HG02623 (cell line): ENCODE measurements around the gene TAF8.
"Not testable (repeated sequence)": the region's sequence is repeated elsewhere in the genome, so short reads cannot be mapped to it uniquely, and the experiment has no call there.

Source experiments
- ATAC-seq: cut with Tn5 transposase; IDR thresholded peaks from one replicate; pipeline ENCODE4 v1.9.1; 2021; ENCODE audit warnings: moderate library complexity; ENCODE audit not compliant: unreplicated experiment

TAF8 gene, protein sequence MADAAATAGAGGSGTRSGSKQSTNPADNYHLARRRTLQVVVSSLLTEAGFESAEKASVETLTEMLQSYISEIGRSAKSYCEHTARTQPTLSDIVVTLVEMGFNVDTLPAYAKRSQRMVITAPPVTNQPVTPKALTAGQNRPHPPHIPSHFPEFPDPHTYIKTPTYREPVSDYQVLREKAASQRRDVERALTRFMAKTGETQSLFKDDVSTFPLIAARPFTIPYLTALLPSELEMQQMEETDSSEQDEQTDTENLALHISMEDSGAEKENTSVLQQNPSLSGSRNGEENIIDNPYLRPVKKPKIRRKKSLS

GRCh38 chr6:42050297-42051267 lies at the start of gene TAF8:
Gene TAF8, plus strand, starts transcription at chr6:42050524. Its CDS starts 18 bp downstream, at chr6:42050542.
- ATAC-seq: peak; percentile 67

- no peak for ATAC-seq
These were observed 48.8 kb upstream of the TAF8 start for GRCh38 chr6:42001506-42001905.

- not testable (repeated sequence) for ATAC-seq
These were observed 46.7 kb upstream of the TAF8 start for GRCh38 chr6:42003658-42004057.

- ATAC-seq: no peak
These were observed 42.8 kb upstream of the TAF8 start for GRCh38 chr6:42007286-42008137.

GRCh38 chr6:42008138-42008528 lies 42.2 kb upstream of the TAF8 start:
- ATAC-seq: not testable (repeated sequence)

- ATAC-seq: no peak
These were observed 40.5 kb upstream of the TAF8 start for GRCh38 chr6:42009844-42010184.

GRCh38 chr6:42010185-42010891 lies 40.0 kb upstream of the TAF8 start:
- no peak for ATAC-seq

DNA sequence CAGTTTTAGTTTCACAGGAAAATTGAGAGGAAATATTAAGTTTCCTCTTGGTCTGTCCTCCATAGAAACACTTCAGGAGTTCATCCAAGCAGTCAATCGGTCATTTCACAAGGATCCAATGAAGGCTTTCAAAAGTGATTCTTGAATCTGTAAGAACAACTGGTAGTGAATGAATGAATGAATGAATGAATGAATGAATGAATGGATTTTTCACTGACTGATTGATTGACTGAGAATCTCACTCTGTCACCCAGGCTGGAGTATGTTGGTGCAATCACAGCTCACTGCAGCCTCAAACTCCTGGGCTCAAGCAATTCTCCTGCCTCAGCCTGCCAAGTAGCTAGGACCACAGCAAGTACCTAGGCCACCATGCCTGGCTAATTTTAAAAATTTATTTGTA lies 39.4 kb upstream of the TAF8 start:
- ATAC-seq: no peak

DNA sequence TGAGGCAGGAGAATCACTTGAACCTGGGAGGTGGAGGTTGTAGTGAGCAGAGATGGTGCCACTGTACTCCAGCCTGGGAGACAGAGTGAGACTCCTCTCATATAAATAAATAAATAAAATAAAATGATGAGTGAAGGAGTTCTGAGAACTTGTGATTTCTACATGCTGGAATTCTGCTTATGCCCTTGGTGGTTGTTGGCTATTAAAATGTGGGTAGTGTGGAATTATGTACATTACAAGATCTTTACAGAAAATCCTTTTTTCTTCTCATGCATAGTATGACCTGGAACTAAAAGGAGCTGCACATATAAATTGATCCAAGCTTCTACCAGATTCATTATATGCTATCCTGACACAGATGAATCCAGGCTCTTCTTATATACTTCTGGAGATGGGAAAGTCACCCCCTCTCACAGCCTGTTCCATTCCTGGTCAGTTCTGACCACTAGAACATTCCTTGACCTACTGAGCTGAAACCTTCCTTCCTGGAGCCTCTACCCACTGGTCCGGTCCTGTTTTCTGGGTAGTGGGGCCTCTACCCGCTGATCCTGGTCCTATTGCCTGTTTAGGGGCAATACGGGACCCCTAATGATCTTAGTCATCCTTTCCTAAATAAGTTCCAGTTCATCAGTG lies 37.7 kb upstream of the TAF8 start:
- no peak for ATAC-seq

DNA sequence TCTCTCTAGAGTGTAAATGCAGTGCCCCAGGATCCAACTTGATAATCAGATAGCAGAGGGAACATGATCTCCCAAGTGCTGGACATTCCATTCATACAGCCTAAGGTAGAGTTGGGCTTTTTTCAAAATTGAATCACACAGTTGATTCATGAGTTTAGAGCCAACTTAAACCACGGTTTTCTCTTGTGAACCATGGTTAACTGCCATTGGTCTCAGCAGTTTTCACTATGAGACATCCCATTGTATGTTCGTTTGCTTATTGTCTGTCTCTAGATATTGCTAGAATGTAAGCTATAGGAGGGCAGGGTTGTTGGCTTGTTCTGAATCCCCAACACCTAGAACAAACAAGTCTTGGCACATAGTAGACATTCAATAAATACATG lies 37.2 kb upstream of the TAF8 start:
- no peak for ATAC-seq

DNA sequence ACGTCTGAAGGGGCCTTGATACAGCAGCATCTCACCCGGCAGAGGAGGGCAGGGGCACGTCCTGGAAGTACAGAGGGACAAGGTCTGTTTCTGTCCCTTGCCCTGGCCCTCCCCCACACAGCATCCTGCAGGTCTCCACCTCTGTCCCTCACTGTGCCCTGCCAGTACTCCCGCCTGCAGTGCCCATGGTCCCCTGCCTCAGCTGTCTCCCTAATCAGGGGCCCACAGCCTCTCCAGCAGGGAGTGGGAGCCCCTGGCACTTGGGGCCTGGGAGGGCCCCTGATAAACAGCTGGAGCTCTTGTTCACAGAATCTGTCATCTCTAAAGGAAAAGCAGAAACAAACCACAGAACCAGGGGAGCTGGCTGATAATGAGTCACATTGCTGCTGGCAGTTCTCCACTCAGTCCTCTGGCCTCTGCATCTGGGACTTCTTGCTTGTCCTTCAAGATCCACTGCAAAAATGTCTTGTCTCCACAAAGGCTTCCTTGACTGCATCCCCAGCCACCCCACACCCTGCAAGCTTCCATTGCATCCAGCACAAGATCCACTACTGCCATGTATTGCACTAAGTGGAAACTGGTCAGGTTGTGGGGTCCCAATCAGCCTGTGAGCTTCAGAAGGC lies 33.2 kb upstream of the TAF8 start:
- no peak for ATAC-seq

GRCh38 chr6:42020967-42021366 lies 29.4 kb upstream of the TAF8 start:
- ATAC-seq: no peak

- peak; percentile 41 for ATAC-seq
These were observed 28.2 kb upstream of the TAF8 start for GRCh38 chr6:42021847-42022754.

GRCh38 chr6:42022755-42023384 lies 27.5 kb upstream of the TAF8 start:
- no peak for ATAC-seq

DNA sequence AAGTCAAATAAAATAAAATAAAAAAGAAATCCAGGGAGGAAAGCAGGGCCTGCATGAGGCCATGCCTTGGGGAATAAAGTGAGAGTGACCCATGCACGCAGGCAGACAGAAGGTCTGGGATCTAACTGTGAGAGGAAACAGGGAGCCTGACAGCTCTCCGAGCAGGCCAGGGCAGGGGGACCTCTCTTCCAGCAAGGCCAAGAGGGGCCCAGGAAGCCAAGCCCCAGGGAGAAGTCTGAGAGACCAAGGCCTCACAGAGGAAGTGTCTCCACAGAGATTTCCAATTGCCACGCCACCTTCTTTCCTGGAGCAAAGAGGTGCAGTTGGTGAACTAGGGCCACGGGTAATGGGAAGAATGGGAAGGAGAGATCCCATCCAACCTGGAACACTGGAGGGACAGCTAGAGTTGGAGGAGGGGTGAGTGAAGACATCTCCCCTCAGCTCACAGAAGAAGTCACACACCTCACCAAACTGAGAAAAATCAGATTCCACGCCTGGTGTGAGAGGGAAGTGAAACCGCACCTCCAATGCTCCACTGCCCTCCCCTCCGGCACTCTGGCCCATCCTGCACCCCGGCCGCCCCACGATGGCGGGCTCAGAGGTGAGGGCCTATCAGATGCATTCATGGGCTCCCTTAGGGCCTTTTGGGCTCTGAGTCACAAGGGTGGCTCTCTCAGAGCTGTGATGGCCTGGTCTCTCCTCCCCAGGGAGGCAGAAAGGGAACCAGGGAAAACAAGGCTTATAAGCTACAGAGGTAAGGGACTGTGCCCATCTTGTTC lies 25.1 kb upstream of the TAF8 start:
- ATAC-seq: no peak

GRCh38 chr6:42025845-42026243 lies 24.5 kb upstream of the TAF8 start:
- ATAC-seq: no peak

GRCh38 chr6:42026540-42026939 lies 23.8 kb upstream of the TAF8 start:
- no peak for ATAC-seq
